ENCODE data around the gene LAIR1.
"Not testable (repeated sequence)": the region's sequence is repeated elsewhere in the genome, so short reads cannot be mapped to it uniquely, and the experiment has no call there.

Gene LAIR1

GRCh38 chr19:54364775-54365257, at the start of gene LAIR1:
Gene LAIR1, minus strand, starts transcription at chr19:54364931. Its CDS starts 127 bp downstream, at chr19:54364804.
- DNase-seq (ENCODE audit: low read depth in 2 of 2) = no peak

DNA sequence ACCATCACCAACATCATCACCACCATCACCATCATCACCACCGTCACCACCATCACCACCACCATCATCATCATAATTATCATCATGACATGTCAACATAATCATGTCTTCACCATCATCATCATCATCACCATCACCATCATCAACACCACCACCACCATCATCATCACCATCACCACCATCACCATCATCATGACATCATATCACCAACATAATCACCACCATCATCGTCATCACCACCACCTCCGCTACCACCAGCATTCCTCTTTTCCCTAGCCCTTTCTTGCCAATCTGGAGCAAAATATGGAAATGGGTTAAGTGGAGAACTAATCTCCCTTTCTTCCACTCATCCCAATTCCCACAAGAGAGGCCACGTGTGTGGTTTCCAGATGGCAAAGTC, 49.4 kb upstream of the LAIR1 start:
- DNase-seq (ENCODE audit: low read depth in 2 of 2) = no peak

DNA sequence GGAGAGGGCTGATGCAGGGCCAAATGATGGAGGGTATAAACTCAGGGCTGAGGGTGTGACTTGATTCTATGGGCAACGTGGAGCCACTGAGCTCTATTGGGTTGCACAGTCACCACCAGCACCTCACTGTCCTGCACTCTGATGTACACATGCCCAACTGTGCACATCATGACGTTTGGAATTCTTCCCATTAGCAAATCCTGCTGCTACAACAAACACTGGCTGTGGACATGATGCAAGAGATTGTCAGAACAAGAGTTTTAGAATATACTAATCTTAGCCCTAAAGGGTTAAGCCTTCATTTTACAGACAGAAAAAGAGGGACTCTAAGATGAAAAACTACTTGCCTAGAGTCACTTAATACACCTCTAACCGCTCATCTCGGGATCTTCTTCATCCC, 48.1 kb upstream of the LAIR1 start:
- no peak for DNase-seq (ENCODE audit: low read depth in 2 of 2)

- no peak for DNase-seq (ENCODE audit: low read depth in 2 of 2)
Observed at GRCh38 chr19:54411033-54411432, 46.3 kb upstream of the LAIR1 start.

GRCh38 chr19:54408456-54409026, 43.8 kb upstream of the LAIR1 start:
- DNase-seq (ENCODE audit: low read depth in 2 of 2) = no peak

- DNase-seq (ENCODE audit: low read depth in 2 of 2) = no peak
Observed at GRCh38 chr19:54407780-54408179, 43.0 kb upstream of the LAIR1 start.

GRCh38 chr19:54405628-54406027, 40.9 kb upstream of the LAIR1 start:
- no peak for DNase-seq (ENCODE audit: low read depth in 2 of 2)

- DNase-seq (ENCODE audit: low read depth in 2 of 2) = no peak
Observed at GRCh38 chr19:54403054-54403453, 38.3 kb upstream of the LAIR1 start.

- no peak for DNase-seq (ENCODE audit: low read depth in 2 of 2)
Observed at GRCh38 chr19:54400913-54401312, 36.2 kb upstream of the LAIR1 start.

GRCh38 chr19:54399189-54399588, 34.5 kb upstream of the LAIR1 start:
- DNase-seq (ENCODE audit: low read depth in 2 of 2) = no peak

DNA sequence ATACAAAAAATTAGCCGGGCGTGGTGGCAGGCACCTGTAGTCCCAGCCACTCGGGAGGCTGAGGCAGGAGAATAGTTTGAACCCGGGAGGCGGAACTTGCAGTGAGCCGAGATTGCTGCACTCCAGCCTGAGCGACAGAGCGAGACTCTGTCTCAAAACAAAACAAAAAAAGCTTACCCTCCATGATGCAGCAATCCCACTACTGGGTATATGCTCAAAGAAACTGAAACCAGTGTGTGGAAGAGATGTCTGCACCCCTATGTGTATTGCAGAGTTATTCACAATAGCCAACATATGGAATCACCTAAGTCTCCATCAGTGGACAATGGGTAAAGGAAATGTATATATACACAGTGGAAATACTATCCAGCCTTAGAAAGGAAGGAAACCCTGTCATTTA, 31.0 kb upstream of the LAIR1 start:
- no peak for DNase-seq (ENCODE audit: low read depth in 2 of 2)

- no peak for DNase-seq (ENCODE audit: low read depth in 2 of 2)
Observed at GRCh38 chr19:54393381-54393780, 28.6 kb upstream of the LAIR1 start.

GRCh38 chr19:54392105-54392504, 27.4 kb upstream of the LAIR1 start:
- DNase-seq (ENCODE audit: low read depth in 2 of 2) = no peak

DNA sequence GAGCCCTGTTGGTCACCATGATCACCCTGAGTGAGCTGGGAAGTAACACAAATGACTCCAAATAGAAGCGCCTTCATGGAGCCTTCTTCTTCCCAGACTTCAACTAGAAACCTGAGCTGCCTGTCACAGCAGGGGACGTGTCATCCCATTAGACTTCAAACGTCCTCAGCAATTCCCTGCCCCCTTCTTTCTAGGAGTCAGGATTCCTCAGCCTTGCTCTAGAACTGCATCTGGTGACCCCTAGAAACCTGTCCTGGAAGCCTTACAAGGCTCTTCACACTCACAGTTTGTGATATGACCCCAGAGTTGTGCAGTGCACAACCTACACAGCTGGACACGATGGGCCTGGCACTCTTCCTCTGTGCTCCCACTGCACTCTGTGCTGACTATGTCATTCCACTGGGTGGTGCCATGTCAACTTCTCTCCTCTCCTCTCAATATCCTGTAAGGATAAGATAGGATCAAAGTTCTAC, 26.9 kb upstream of the LAIR1 start:
- no peak for DNase-seq (ENCODE audit: low read depth in 2 of 2)

DNA sequence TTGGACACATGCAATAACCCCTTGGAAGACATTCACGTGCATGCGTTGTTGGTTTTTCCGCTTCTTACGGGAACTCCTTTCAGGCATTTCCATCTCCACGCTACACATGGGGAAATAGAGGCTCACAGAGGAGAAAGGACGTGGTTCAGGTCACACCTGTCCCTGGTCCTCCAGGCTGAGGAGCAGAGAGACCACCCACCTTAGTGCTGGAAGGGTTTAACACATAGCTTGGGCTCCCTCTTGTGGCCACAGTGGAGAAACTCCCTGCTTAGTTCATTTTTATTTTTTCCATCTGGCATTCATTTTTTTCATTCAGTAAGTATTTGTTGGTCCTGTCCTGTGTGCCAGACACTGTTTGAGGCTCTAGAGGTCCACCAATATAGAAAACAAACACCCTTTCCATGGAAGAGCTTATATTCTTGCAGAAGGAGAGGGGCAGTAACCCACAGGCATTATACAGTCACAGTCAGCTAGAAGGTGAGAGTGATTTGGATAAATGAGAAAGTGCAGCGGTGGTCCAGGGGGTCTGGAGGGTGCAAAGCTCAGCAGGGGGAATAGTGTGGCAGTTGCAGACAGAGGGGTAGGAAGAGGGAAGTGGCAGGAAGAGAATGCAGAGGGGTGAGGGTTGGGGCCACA, 26.3 kb upstream of the LAIR1 start:
- peak; percentile 18 to 19 for DNase-seq (ENCODE audit: low read depth in 2 of 2)

DNA sequence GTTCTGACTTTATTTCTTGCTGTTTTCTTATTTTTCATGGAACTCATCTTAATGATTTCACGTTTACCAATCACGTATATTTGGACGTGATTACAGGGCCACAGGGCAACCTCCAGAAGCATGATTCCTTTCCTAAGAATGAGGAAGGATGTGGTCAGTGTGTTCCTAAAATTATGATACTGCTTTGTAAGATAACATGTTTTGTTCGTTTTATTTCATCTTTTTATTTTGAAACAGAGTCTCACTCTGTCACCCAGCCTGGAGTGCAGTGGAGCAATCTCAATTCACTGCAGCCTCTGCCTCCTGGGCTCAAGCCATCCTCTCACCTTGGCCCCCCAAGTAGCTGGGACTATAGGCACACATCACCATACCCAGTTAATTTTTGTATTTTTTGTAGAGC, 24.8 kb upstream of the LAIR1 start:
- no peak for DNase-seq (ENCODE audit: low read depth in 2 of 2)

GRCh38 chr19:54388802-54389139, 24.0 kb upstream of the LAIR1 start:
- no peak for DNase-seq (ENCODE audit: low read depth in 2 of 2)

GRCh38 chr19:54387991-54388801, 23.5 kb upstream of the LAIR1 start:
- no peak for DNase-seq (ENCODE audit: low read depth in 2 of 2)

- DNase-seq (ENCODE audit: low read depth in 2 of 2) = no peak
Observed at GRCh38 chr19:54383330-54383729, 18.6 kb upstream of the LAIR1 start.

DNA sequence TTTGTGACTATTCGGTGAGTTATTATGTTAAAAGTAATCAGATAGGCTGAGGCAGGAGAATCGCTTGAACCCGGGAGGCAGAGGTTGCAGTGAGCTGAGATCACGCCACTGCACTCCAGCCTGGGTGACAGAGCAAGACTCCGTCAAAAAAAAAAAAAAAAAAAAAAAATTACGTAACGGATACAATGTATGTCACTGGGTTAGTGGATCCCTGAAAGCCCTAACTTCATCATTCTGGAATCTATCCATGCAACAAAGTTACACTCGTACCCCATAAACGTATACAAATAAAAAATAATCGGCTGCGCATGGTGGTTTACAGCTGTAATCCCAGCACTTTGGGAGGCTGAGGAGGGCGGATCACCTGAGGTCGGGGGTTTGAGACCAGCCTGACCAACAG, 17.3 kb upstream of the LAIR1 start:
- DNase-seq (ENCODE audit: low read depth in 2 of 2) = not testable (repeated sequence)

GRCh38 chr19:54380897-54381296, 16.2 kb upstream of the LAIR1 start:
- no peak for DNase-seq (ENCODE audit: low read depth in 2 of 2)

DNA sequence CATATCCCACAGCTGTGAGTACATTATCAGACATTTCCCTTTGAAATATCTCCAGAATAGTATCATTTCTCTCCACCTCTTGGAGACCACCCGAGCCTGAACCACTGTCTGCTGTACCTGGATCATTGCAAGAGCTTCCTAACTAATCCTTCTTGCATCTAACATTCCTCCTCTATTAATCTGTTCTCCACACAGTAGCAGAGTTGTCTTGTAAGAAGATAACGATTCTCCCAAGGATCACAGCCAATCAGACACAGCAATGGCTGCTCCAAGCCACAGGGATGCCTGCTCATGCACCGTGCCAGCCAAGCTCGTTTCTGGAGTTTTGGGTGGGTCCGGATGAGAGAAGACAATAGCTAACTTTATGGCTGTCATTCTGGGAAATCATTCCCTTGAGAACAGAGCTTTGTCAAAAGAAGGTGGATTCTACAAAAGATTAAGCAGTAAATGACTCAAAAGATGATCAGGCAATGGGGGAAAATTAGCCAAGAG, 14.5 kb upstream of the LAIR1 start:
- no peak for DNase-seq (ENCODE audit: low read depth in 2 of 2)
